A549 treated with GW870086 at 1 μM for 4 hours (cell line): ENCODE results near the gene RALGAPA2. TPM values are rescaled to one million over a fixed set of nuclear protein-coding genes. Genes with fewer than 3 reads are reported as not detected.

Experiments
- total RNA-seq: library from RNA; stranded (reverse); fragments of 200-300 nt; extraction: Qiagen RNA extraction; gene quantifications from 5 replicates; pipeline ENCODE4 v1.2.3, GENCODE V29; 2022; ENCODE audit warnings: low read depth

Gene RALGAPA2
- total RNA-seq = 1.3 to 2.0 TPM (median 1.5 TPM) in 5 replicates

DNA sequence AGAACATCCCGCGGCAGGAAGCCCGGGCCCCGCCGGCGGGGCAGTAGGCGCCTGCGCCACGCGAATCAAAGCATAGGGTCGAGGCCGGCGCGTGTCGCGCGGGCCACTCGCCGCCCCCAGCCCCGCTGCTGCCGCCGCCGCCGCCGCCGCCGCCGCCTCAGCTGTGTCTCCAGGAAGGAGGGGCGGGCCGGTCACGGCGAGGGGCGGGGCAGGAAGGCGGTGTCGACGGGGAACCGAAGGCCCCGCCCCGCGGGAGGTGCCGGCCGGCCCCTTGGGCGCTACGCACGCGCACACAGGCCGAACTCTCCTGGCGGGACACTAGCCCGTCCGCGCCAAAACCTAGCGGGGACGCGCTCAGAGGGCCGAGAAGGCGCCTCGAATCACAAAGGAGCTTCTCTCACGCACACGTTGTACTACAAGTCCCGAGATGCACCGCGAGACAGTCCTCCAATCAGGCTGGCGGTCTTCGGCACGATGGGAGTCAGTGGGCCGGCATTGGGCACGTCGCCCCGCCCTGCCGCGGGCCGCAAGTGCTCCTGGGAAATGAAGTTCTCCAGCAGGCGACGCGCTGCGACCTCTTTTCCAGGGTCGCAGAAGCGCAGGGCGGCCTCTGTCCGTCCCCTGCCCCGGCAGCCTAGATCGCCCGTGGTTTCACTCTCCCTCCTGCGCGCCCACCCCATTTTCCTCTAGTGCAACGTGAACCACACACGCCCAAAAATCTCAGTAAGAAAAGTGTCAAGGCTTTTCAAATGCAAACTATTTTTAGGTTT lies at the start of gene RALGAPA2:
TSS of gene RALGAPA2 (minus strand) at position 171 of the 770 bp plus-strand sequence. CDS start at position 7, 164 bp downstream.

DNA sequence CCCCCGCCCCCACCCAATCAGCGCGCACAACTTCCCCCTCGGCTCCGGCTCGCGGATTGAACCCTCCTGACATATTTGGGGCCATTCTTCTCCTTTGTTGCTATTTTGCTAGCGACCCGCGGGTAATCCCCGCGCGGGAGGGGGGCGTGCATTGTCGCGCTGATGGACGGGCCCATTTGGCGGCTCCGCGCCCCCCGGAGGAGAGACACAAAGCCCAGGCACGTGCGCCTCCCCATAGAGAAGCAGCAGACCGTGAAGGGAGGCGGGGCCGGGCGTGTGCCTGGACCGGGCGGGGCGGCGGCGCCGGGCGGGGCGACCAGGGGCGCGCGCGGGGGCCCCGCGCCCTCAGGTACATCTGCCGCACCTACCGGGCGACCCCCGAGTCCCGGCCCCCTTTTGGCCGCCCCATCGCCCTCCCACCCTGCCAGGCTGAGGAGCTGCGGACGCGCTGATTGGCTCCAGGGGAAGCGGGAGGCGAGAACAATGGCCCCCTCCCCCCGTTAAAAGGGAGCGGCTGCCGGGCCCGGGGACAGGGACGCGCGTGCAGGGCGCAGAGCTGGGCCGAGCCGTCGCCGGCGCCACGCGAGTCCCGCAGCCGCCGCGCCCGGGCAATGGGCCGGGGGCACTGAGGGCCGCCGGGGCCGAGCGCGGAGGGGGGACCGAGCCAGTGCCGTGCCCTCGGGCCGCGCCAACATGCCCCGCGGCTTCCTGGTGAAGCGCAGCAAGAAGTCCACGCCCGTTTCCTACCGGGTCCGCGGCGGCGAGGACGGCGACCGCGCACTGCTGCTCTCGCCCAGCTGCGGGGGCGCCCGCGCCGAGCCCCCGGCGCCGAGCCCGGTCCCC lies 344.6 kb downstream of the RALGAPA2 start, which contains the start of gene INSM1:
TSS of gene INSM1 (plus strand) at position 530 of the 843 bp plus-strand sequence. CDS start at position 694, 164 bp downstream.

